ENCODE data around the gene SPAG5.

GRCh38 chr17:28610376-28610775, 11.6 kb upstream of the SPAG5 start:
- TF ChIP-seq CTCF (IDR thresholded peaks at IDR 0.05) (no peak), POLR2AphosphoS5 (IDR thresholded peaks at IDR 0.05; ENCODE audit: insufficient read depth in 1 of 2, low read depth in 1 of 2) (no peak), POLR2A (IDR thresholded peaks at IDR 0.05) (no peak)
